ENCODE results near the gene CHPF.

The CHPF gene

DNA sequence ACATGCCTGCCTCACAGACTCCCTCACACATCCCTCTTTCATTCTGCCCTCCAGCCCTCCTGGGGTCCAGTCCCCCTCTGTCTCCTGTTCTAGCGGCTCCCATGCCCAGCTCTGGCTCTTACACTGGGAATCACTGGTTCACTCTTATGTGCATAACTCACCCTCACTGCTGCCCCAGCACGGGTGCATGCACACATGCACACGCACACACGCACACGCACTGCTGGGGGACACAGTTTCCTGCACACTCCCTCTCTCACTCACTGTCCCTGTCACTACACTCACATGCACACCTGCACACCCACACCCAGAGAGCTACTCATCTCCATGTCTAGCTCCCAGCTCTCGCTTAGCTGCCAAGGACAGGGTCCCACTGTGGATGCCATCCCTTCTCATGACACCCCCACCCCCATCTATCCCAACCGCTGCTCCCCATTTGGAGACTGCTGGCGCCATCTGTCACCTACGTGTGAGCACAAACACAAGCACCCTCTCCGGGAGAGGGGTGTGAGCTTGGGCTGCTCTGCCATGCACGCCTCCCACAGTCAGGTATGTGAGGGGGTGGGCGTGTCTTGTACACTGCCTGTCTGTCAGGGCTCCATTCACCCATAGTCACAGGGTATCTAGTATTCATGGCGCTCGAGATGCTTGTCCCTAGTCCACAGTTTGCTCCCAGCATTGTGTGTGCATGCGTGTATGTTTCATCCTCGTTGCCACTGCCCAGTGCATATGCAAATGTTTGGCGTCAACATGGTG, 27.6 kb downstream of the CHPF start:
- TF ChIP-seq, protein P1, sequence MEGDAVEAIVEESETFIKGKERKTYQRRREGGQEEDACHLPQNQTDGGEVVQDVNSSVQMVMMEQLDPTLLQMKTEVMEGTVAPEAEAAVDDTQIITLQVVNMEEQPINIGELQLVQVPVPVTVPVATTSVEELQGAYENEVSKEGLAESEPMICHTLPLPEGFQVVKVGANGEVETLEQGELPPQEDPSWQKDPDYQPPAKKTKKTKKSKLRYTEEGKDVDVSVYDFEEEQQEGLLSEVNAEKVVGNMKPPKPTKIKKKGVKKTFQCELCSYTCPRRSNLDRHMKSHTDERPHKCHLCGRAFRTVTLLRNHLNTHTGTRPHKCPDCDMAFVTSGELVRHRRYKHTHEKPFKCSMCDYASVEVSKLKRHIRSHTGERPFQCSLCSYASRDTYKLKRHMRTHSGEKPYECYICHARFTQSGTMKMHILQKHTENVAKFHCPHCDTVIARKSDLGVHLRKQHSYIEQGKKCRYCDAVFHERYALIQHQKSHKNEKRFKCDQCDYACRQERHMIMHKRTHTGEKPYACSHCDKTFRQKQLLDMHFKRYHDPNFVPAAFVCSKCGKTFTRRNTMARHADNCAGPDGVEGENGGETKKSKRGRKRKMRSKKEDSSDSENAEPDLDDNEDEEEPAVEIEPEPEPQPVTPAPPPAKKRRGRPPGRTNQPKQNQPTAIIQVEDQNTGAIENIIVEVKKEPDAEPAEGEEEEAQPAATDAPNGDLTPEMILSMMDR (IDR thresholded peaks at IDR 0.05), result no peak

GRCh38 chr2:219514836-219515235, 28.8 kb downstream of the CHPF start:
- TF ChIP-seq, protein P1 (IDR thresholded peaks at IDR 0.05), result no peak

DNA sequence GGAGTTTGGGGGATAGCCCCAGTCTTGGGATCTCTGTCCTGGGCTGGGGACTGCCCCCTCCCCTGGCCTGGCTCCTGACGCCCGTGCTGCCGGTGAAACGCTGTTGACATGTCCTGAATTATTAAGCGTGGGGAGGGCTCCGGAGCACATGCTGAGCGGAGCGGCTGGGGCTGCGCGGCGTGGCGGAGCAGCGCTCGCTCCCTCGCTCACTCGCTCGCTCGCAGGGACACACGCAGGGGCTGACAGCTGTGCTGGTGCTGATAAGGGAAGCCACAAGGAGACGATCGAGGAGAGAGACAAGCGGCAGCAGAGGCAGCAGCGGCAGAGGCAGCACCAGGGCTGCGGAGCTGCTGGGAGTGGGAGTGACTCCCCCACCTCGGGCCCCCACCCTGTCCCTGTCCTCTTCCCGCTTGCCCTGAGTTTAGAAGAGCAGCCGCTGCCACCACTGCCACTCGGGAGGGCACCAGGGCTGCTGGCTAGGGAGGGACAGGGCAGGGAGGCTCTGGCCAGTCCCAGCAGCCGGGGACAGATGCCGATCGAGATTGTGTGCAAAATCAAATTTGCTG, 29.3 kb downstream of the CHPF start, which contains the start of gene ASIC4:
ASIC4 (plus strand) TSS at position 287 of the 566 bp plus-strand sequence; CDS start at position 530, 243 bp downstream.
- TF ChIP-seq, protein P1 (IDR thresholded peaks at IDR 0.05), result no peak

DNA sequence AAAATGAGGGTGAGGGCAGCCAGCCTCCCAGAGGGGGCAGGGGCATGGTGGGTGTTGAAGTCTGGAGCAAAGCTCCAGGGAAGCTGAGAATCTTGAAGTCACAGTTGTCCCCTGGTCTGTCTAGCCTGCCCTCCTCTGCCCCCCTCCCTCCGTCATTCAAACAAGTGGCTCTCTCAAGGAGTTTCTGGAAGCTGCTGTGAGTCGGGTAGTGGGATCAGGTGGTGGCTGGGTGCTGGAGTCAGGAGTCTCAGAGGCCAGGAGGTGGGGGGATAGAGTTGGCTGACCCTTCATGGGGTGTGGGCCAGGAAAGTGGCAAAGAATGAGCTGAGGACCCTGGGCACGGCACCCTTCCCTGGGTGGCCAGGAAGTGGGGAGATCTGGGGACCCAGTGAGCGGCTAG, 29.8 kb downstream of the CHPF start:
- TF ChIP-seq, protein P1 (IDR thresholded peaks at IDR 0.05), result no peak

DNA sequence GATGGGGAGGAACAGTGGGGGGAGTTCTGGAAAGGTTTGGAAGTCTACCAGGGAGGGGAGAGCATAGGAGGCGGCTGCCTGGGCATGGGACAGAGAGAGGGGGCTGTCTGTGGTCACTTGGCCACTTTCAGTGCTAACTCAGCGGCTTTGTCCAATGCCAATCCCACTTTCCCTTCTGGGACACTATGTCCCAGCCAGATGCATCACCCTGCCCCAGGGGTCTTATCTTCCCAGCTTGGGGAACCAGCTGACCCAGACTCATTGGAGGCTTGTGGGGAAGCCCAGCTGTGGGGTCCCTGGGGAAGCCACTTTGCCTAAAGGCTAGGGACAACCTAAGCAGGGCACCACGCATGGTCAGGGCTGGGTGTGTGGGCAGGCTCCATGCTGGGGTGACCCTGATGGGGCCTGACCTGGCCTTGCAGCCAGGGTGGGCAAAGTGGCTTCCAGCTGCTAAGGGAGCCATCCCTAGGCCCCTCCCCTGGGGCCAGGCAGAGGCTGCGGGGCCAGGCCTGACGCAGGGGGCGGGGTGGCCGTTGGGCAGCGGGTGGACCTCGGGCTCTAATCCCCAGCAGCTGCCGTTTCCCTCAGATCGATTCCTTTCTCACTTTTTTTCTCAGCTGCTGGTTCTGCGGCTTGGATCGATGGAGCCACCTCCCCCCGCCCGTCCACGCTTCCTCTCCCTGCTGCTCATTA, 30.9 kb downstream of the CHPF start:
- TF ChIP-seq, protein P1 (IDR thresholded peaks at IDR 0.05), result no peak

GRCh38 chr2:219511547-219512325, 31.9 kb downstream of the CHPF start:
- TF ChIP-seq, protein P1 (IDR thresholded peaks at IDR 0.05), result no peak

- TF ChIP-seq, protein P1 (IDR thresholded peaks at IDR 0.05), result no peak
These were observed 33.0 kb downstream of the CHPF start for GRCh38 chr2:219510512-219511135.

Data from LNCAP (cell line).